ENCODE data around the gene FLNC.

The FLNC gene

GRCh38 chr7:128848289-128849155, 18.3 kb downstream of the FLNC start:
- DNase-seq, result no peak

- no peak for DNase-seq
Observed at GRCh38 chr7:128849156-128849515, 18.9 kb downstream of the FLNC start.

- no peak for DNase-seq
Observed at GRCh38 chr7:128849804-128850490, 19.7 kb downstream of the FLNC start.

GRCh38 chr7:128852537-128853254, 22.5 kb downstream of the FLNC start:
- no peak for DNase-seq

- DNase-seq, result no peak
Observed at GRCh38 chr7:128853799-128854198, 23.6 kb downstream of the FLNC start.

GRCh38 chr7:128854396-128854795, 24.2 kb downstream of the FLNC start:
- DNase-seq, result no peak

GRCh38 chr7:128855559-128855958, 25.4 kb downstream of the FLNC start:
- DNase-seq, result no peak

- DNase-seq, result no peak
Observed at GRCh38 chr7:128856001-128856718, 26.0 kb downstream of the FLNC start.

- DNase-seq, result no peak
Observed at GRCh38 chr7:128858380-128859231, 28.4 kb downstream of the FLNC start.

GRCh38 chr7:128859232-128860157, 29.3 kb downstream of the FLNC start:
- no peak for DNase-seq

- no peak for DNase-seq
Observed at GRCh38 chr7:128860158-128861073, 30.2 kb downstream of the FLNC start.

- no peak for DNase-seq
Observed at GRCh38 chr7:128861957-128862570, 31.9 kb downstream of the FLNC start.

GRCh38 chr7:128862571-128863432, 32.6 kb downstream of the FLNC start, which contains the start of gene ATP6V1F:
Gene ATP6V1F, plus strand, starts transcription at chr7:128862856. Its CDS starts 49 bp downstream, at chr7:128862905.
- peak; percentile 97 to 98 for DNase-seq

- peak in 1 of 2 experiments; percentile 16 for DNase-seq
Observed at GRCh38 chr7:128863433-128863989, 33.3 kb downstream of the FLNC start.

- DNase-seq, result no peak
Observed at GRCh38 chr7:128865303-128865702, 35.1 kb downstream of the FLNC start.

GRCh38 chr7:128865996-128866877, 36.0 kb downstream of the FLNC start:
- DNase-seq, result no peak

- no peak for DNase-seq
Observed at GRCh38 chr7:128867241-128867640, 37.0 kb downstream of the FLNC start.

All from NCI-H1930 (cell line).